Erythroblast (primary cell): ENCODE measurements around the gene ITSN1.

Experiments
- DNase-seq, 2 experiments: peaks; one replicate each; lab custom pipeline; 2025; lab: John Stamatoyannopoulos, UW
- GATA1 ChIP-seq: IDR thresholded peaks from 2 replicates; pipeline ENCODE4 v1.6.1; 2011; ENCODE audit warnings: low read depth, mild to moderate bottlenecking, control low read depth, low read length, moderate library complexity
- POLR2A ChIP-seq: IDR thresholded peaks from 2 replicates; pipeline ENCODE4 v1.6.1; 2011; ENCODE audit warnings: mild to moderate bottlenecking, low read length

Gene ITSN1

DNA sequence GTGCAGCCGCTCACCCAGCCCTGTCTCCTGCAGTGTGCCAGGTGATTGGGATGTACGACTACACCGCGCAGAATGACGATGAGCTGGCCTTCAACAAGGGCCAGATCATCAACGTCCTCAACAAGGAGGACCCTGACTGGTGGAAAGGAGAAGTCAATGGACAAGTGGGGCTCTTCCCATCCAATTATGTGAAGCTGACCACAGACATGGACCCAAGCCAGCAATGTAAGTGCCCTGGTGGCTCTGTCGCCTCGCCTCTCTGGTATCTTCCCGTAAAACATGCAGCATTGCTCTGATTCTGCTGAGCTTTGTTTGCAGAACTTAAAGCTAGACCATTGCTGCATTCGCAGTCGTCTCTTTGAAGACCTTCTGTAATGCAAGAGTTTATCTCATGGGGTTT is 194.1 kb downstream of the ITSN1 start:
- TF ChIP-seq GATA1 (no peak), POLR2A (no peak)
- no peak for DNase-seq

DNA sequence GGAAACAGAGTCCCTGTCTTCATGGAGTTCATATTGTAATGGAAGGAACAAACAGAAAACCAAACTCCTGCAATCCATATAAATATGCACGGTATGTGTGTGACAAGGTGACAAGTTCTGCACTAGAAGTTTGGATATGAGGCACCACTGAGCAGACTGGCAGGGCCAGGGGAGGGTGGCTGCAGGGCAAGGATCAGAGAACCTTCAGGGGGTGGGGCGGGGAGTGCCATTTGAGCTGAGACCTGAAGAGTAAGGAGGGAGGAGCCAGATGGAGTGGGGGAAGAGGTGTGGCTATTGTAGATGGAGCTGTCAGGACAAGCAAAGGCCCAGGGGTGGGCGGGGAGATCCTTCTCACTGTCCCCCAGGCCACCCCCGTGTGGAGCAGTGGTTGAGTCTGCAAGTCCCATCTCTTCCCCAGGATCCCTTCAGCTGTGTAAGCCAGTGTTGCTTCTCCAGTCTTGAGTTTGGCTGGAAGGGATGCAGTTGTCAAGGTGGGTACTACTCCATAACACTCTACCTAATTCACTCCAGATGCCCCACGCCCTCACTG is 196.9 kb downstream of the ITSN1 start:
- TF ChIP-seq POLR2A = no peak
- TF ChIP-seq GATA1 = no peak
- peak in 1 of 2 experiments; percentile 9 for DNase-seq

DNA sequence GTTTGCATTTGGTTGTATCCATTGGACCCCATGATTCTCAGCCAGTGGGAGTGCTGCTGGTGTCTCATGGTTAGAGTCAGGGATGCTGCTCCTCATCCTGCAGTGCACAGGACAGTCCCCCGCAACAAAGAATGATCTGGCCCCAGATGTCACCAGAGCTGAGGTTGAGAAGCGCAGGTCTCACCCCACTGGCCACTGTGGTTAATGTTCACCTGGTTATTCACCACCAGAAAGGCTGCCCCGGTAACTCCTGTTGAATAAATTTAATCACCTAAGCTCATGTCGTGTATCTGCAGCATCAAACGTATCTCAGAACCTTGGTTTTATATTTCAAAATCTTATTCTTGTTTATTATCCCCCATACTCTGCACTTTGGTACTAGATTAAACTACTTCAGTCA is 197.5 kb downstream of the ITSN1 start:
- DNase-seq = no peak
- no peak for TF ChIP-seq POLR2A
- no peak for TF ChIP-seq GATA1

DNA sequence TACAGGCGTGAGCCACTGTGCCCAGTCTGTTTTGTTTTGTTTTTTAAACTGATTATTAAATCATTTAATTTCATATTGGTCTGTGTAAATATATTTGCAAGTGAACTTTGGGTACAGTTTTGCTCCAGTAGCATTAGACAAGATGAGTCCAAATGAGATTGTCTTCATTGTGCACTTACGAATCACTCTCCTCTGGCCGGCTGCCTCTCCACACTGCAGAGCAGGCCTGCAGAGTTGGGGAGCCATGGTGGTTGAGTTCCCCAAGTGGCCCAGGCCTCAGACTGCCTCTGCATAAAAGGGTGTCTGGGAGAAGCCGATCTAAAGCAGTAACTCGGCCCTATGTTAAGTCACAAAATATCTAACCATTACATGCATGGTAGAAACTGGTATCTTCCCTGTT is 198.5 kb downstream of the ITSN1 start:
- no peak for TF ChIP-seq GATA1
- TF ChIP-seq POLR2A = no peak
- no peak for DNase-seq

DNA sequence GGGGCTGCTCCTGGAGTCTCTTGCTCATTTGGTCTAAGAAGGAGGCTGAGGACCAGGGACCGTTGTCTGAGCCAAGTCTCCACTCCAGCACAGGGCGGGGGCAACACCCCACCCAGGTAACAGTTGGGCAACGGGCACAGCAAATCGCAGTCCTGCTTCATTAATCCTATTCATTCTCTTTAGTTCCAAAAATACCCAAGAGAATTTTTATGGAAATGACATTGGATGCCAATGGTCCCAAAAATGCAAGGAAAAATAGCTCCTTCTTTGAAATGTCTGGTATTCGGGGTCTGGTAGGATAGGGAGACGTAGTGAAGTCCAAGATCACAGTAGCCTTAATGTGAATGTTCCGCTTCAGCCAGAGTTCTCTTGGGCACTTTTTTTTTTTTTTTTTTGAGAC is 199.3 kb downstream of the ITSN1 start:
- no peak for DNase-seq
- no peak for TF ChIP-seq POLR2A
- no peak for TF ChIP-seq GATA1

DNA sequence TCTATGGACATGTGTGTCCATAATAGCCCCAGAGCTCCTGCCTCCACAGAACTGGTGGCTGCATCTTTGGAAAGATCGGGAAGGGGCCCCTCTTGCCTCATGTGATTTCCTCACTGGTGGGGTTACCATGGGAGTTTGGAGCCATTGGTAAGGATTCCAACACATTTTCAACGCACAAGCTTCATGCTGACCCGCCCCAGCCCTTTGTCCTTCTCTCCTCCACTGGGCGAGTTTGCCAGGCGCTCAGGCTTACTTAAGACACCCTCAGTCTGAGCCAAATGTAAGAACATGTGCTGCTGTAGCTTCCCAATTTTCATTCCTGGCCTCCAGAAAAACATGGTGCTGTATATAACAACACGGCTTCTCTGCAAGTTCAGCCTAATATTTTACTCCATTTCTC is 200.9 kb downstream of the ITSN1 start:
- TF ChIP-seq POLR2A (no peak), GATA1 (no peak)

DNA sequence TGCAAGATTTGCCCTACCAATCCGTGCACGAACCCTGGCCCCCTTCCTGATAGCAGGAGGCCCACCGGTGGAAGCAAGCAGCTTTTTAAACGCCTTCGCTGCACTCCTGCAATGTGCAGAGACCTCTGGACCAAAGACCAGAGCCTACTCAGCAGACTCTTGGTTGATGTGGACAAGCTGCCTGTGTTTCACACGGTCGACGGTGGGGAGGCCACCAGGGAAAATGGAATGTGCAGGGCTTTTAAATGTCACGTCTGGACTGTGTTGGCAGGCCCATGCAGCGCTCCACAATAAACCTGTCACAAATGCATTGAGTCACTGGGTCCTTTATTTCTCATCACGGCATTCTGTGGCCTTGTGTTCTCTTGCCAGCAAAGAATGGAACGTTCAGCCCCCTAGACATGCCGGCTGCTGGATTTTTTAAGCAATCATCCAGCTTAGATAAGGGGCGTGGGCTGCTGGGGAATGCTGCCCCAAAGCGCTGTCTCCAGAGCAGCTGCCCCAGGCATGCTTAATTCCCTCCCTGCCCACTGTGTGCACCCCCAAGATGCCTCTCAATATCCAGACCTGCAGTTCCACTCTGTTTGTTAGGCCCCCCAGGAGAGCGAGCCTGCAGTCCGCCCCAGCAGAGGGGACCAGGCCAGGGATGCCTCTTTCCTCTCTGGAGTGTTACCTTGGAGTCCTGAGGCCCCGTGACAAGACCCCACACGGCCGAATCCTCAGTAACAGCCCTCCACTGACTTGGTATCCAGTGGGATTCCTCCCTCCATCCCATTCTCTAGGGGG is 202.0 kb downstream of the ITSN1 start:
- no peak for TF ChIP-seq GATA1
- no peak for TF ChIP-seq POLR2A
- no peak for DNase-seq

More for the DNA sequence above, 200.9 kb downstream of the ITSN1 start:
- DNase-seq = no peak

DNA sequence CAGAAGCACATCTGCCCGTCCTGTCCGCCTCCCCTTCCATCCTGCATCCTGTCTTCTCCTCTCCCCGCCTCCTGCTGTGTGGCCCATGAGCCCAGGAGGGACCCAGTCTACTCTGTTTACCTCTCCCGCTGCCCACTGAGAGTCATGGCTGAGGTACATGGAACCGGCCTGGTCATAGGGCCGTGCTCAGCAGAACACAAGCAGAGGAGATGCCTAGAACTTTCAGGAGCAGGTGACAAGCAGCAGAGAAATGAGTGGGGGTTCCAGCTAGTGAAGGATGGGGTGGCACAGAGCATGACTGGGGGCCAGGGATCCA is 202.5 kb downstream of the ITSN1 start:
- DNase-seq = no peak
- TF ChIP-seq GATA1 (no peak), POLR2A (no peak)

DNA sequence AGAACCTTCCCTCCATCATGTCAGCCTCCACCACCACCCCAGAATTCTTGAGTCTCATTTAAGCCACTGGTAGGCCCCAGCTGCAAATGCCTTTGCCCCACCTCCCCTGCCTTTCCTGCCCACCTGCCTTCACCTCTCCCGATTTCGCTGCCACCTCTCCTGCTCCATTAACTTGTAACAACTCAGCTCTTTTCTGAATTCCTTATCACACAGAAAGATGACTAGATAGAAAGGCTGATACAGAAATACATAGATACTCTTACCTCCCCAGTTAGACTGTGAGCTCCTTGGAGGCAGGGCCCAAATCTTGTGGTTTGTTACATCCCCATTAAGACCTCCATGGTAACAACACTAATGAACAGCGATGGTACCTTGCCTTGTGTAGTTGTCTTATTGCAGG is 203.8 kb downstream of the ITSN1 start:
- DNase-seq = no peak
- TF ChIP-seq POLR2A (no peak), GATA1 (no peak)

DNA sequence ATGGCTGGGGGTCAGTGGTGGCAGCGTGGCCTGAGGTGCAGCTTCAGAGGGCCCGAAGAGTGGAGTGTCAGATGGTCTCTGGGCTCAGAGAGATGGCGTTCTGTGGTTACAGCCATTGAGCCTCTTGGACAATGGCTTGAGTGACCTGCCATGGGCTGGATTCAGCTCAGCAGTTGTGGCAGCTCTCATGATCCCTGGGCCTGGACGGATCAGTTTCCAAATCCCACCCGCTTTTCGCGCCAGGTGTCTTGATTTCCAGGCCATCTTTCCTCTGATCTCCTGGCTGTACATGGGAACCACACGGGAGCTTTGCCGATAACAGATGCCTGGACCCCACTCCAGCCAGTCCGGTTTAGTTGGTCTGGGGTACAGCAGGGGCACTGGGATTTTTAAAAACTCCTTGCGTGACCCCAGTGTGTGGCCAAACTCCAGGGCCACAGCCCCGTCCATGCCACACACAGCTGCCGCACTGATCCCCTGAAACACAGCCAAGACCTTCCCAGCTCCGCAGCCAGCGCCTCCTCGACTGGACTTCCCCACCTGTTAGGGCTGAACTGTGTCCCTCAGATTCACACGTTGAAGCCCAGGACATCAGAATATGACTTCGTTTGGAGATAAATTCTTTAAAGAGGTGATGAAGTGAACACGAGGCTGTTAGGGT is 205.4 kb downstream of the ITSN1 start:
- TF ChIP-seq POLR2A = no peak
- TF ChIP-seq GATA1 = no peak
- DNase-seq = no peak

DNA sequence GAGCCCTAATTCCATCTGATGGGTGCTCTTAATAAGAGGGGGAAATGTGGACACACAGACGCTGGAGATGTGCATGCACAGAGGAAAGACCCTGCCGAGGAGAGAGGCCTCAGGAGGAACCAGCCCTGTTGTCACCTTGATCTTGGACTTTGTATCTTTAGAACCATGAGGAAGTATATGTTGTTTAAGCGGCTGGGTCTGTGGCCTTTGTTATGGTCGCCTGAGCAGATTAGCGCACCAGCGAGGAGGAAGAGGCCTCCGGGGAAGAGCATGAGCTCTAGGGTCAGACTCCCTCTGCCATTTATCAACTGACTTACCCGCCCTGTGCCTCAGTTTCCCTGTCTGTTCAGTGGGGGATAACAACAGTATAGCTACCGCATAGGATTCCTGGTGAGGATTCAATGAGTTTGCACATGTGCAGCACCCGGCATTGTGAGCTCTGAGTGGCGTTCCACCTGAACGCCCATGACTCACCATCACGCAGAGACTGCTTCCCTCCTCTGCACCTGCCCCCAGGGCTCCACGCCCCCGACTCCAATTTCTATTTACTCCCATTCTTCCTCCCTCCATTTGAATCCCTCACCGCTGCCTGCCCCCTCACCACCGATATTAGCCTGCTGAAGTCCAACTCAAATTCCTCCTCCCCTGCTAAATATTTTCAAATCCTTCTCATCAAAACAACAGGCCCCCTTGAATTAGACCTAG is 206.1 kb downstream of the ITSN1 start:
- no peak for DNase-seq
- TF ChIP-seq POLR2A (no peak), GATA1 (no peak)

DNA sequence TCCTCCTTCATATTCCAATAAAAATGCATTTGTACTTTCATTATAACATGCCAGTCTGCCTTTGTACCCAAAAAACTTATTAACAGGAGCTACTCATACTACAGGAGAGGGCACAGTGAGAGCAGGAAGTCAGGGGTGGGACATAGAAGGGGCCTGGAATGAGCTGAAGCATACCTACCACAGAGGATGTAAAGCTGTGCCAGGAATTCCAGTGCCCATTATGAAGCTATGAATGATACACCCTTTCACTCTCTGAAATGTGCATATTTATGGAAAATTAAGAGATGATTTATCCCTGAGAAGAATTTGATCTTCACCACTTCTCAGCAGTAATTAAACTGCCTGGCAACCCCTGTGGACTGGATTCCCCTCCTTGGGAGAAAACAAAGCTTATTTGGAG is 207.5 kb downstream of the ITSN1 start:
- no peak for DNase-seq
- TF ChIP-seq GATA1 (no peak), POLR2A (no peak)

DNA sequence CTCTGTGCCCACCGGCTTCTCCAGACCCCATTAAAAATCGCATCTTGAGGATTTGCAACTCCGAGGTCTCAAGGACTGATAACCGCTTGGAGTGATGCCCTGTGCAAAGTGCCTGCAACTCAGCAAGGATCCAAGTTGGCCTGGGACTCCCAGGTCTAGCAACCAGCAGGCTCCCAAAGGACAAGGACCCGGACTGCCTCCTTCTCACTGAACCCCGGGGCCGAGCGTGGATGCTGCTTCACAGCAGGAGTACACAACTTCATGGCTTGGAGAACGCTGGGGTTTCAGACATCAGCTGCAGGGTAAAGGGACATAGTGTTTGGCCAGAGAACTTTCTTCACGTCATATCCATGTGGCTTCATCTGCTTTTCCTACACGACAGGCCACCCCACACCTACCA is 208.1 kb downstream of the ITSN1 start:
- no peak for DNase-seq
- no peak for TF ChIP-seq POLR2A
- TF ChIP-seq GATA1 = no peak

DNA sequence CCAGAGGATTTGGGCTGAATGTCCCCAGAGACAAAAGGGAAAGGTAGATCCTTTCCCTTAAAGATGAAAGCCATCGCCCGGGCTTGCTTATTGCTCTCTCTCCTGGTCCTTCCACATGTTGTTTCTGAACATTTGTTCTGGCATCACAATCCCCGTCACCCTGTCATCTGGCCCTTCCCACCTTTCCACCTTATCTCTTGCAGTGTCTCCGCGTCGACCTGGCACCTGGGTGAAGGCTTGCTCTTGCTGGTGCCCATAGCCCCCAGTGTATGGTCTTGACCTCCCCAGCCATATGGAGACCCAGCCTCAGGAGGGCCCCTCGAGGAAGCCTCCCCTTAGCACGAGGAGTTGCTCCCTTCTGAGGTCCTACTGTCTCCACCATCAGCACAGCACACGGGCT is 208.7 kb downstream of the ITSN1 start:
- TF ChIP-seq POLR2A (no peak), GATA1 (no peak)
- DNase-seq = no peak
